MM.1S (cell line): ENCODE data around the gene EXTL1.

Source experiments
- CTCF ChIP-seq: fragments of 300-600 bp; sonication (generic); IDR thresholded peaks from 2 replicates; pipeline ENCODE4 v1.5.1; 2016; ENCODE audit warnings: antibody characterized with exemption, low read length, mixed read lengths
- EZH2 ChIP-seq: fragments of 300-600 bp; sonication (generic); optimal IDR thresholded peaks from 2 replicates; pipeline ENCODE3; 2017; ENCODE audit warnings: low read depth, mild to moderate bottlenecking, antibody characterized with exemption, low read length, mixed read lengths

- TF ChIP-seq CTCF (no peak), EZH2 (no peak)
These were observed at the start of gene EXTL1 for GRCh38 chr1:26021647-26022403.
